OCI-LY7 (cell line): Measurements from ENCODE around the gene PKIB. TPM values are rescaled to one million over a fixed set of nuclear protein-coding genes. Genes with fewer than 3 reads are reported as not detected.

ENCODE experiments used
- BruUV-seq: library from RNA; stranded (reverse); fragments of 400-500 nt; replicated peaks from 2 replicates; lab custom pipeline; 2021; lab: Mats Ljungman, UMichigan
- CTCF ChIA-PET: fragments of 300-600 bp; sonication (Branson Sonifier 250); formaldehyde crosslinking; loops from one replicate; lab custom pipeline; 2022; ENCODE audit warnings: antibody characterized with exemption; ENCODE audit not compliant: unreplicated experiment; lab: Charles Lee
- POLR2A ChIA-PET: fragments of 300-600 bp; sonication (Branson Sonifier 250); formaldehyde crosslinking; loops from one replicate; lab custom pipeline; 2022; ENCODE audit warnings: antibody characterized with exemption; lab: Charles Lee
- DNase-seq: peaks from one replicate; pipeline ENCODE4 v3.0.0-alpha.2; 2015; ENCODE audit warnings: low spot score
- H2AFZ ChIP-seq: fragments of 200-600 bp; sonication (generic), shearing (Covaris generic); 2 replicates; pipeline ENCODE4 v1.6.1; 2014; ENCODE audit warnings: mild to moderate bottlenecking, antibody characterized with exemption, low read length, moderate library complexity
- H3K27ac ChIP-seq: fragments of 200-600 bp; sonication (generic); 2 replicates; pipeline ENCODE4 v1.5.1; 2014; ENCODE audit warnings: mixed run types, low read depth, mild to moderate bottlenecking, moderate library complexity, low read length, inconsistent platforms; ENCODE audit not compliant: poor library complexity, severe bottlenecking
- H3K36me3 ChIP-seq: fragments of 200-600 bp; sonication (generic); 2 replicates; pipeline ENCODE4 v1.6.1; 2014; ENCODE audit warnings: mild to moderate bottlenecking, antibody characterized with exemption, low read length, moderate library complexity, mixed read lengths; ENCODE audit not compliant: insufficient read depth
- H3K4me1 ChIP-seq: fragments of 200-600 bp; sonication (generic); 2 replicates; pipeline ENCODE4 v1.5.1; 2014; ENCODE audit warnings: mild to moderate bottlenecking, low read length; ENCODE audit not compliant: insufficient read depth, poor library complexity, severe bottlenecking
- H3K4me2 ChIP-seq: fragments of 200-600 bp; sonication (generic); 2 replicates; pipeline ENCODE4 v1.6.1; 2014; ENCODE audit warnings: mild to moderate bottlenecking, low read length
- H3K4me3 ChIP-seq: fragments of 200-600 bp; sonication (generic); 2 replicates; pipeline ENCODE4 v1.5.1; 2014; ENCODE audit warnings: mild to moderate bottlenecking, low read depth, low read length; ENCODE audit not compliant: poor library complexity, severe bottlenecking
- H3K79me2 ChIP-seq: fragments of 200-600 bp; sonication (generic); 2 replicates; pipeline ENCODE4 v1.6.1; 2016; ENCODE audit warnings: low read depth, mild to moderate bottlenecking, low read length, moderate library complexity, mixed read lengths; ENCODE audit not compliant: insufficient read depth
- H3K9me2 ChIP-seq: fragments of 200-600 bp; sonication (generic); 2 replicates; pipeline ENCODE4 v1.6.1; 2016; ENCODE audit warnings: mild to moderate bottlenecking, low read length, mixed read lengths; ENCODE audit not compliant: insufficient read depth
- H3K9me3 ChIP-seq: fragments of 200-600 bp; sonication (generic); 2 replicates; pipeline ENCODE4 v1.6.1; 2014; ENCODE audit warnings: mild to moderate bottlenecking, mixed run types, low read length, mixed read lengths
- H4K20me1 ChIP-seq: fragments of 200-600 bp; sonication (generic); 2 replicates; pipeline ENCODE4 v1.6.1; 2014; ENCODE audit warnings: mild to moderate bottlenecking, antibody characterized with exemption, low read length, moderate library complexity, mixed read lengths; ENCODE audit not compliant: insufficient read depth
- CTCF ChIP-seq: fragments of 200-600 bp; sonication (generic); conservative IDR thresholded peaks from 2 replicates; pipeline ENCODE4 v1.5.1; 2014; ENCODE audit warnings: mild to moderate bottlenecking, antibody characterized with exemption, low read length, moderate library complexity, mixed read lengths
- EZH2phosphoT487 ChIP-seq: fragments of 200-600 bp; sonication (generic); IDR thresholded peaks from 2 replicates; pipeline ENCODE4 v1.6.1; 2018; ENCODE audit warnings: low read depth, borderline replicate concordance, mild to moderate bottlenecking, mixed run types, antibody characterized with exemption, low read length, moderate library complexity, mixed read lengths
- intact Hi-C: fragments of 100-400 bp; cut with micrococcal nuclease; formaldehyde crosslinking; loops from one replicate; pipeline ENCODE4 v1.10.0; 2022; ENCODE audit not compliant: unreplicated experiment
- total RNA-seq, 2 experiments: library from RNA; depleted of rRNA in 1 of 2; stranded (reverse); fragments of >200 nt in 1 of 2; shearing (Covaris generic) in 1 of 2; gene quantifications; 2 replicates each; pipeline ENCODE4 v1.2.3, GENCODE V29; 2014 to 2022

Gene PKIB
- total RNA-seq, 2 experiments from 2014 or later: 0.46 TPM; not detected in 1

GRCh38 chr6:122715725-122716124 is 105.5 kb downstream of the PKIB start:
- H3K27ac ChIP-seq: no peak overlapping the region
- no TSS peak for BruUV-seq
- H3K4me1 ChIP-seq: no peaks in the 10 kb centered on the region
- H3K4me2 ChIP-seq: no peak overlapping the region
- H3K9me2 ChIP-seq: no peaks in the 10 kb centered on the region
- no peak overlapping the region for H2AFZ ChIP-seq
- no peak overlapping the region for H3K4me3 ChIP-seq
- POLR2A ChIA-PET: interaction anchor here (0.8 kb wide), 1 partner anchor 9 kb away, joined by 4 read pairs; no protein-coding TSS in a partner anchor
- CTCF ChIA-PET: no interaction called here
- no peaks in the 10 kb centered on the region for H4K20me1 ChIP-seq
- H3K36me3 ChIP-seq: no peaks in the 10 kb centered on the region
- no peaks in the 10 kb centered on the region for H3K79me2 ChIP-seq
- intact Hi-C loops: no loop called here
- DNase-seq: no peak
- H3K9me3 ChIP-seq: no peaks in the 10 kb centered on the region
- TF ChIP-seq CTCF (no peak), EZH2phosphoT487 (no peak)

- ChIA-PET POLR2A (no interaction called here), CTCF (no interaction called here)
- Histone ChIP-seq H3K4me2 (no peak overlapping the region), H3K9me3 (no peaks in the 10 kb centered on the region), H3K4me3 (no peak overlapping the region), H3K9me2 (no peaks in the 10 kb centered on the region), H3K36me3 (no peaks in the 10 kb centered on the region), H3K79me2 (no peaks in the 10 kb centered on the region), H4K20me1 (no peaks in the 10 kb centered on the region), H3K4me1 (no peaks in the 10 kb centered on the region), H2AFZ (no peak overlapping the region), H3K27ac (no peak overlapping the region)
- intact Hi-C loops: no loop called here
- TF ChIP-seq CTCF (no peak), EZH2phosphoT487 (no peak)
- DNase-seq: no peak
- no TSS peak for BruUV-seq
Measured at GRCh38 chr6:122717350-122717749, 107.1 kb downstream of the PKIB start.

DNA sequence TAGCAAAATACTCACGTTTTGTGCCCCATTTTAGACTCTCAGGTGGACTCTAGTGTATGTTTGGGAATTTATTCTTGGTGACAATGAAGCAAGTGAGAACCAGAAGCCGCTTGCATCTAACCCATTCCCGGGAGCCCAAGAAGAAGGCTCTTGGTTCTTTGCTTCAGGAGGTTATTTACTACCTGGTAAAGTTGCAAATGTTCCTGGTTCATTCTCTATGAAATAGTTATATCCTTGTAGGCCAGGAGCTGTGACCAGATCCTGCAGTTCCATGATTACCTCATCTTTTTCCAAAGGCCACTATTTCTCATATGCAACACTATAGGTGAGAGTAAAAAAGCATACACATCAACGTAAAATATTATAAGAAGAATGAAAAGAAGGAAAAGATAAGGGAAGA is 108.4 kb downstream of the PKIB start:
- H3K4me3 ChIP-seq: no peak overlapping the region
- H4K20me1 ChIP-seq: no peaks in the 10 kb centered on the region
- no TSS peak for BruUV-seq
- H3K4me2 ChIP-seq: no peak overlapping the region
- no peak overlapping the region for H3K27ac ChIP-seq
- TF ChIP-seq CTCF (no peak), EZH2phosphoT487 (no peak)
- no peaks in the 10 kb centered on the region for H3K4me1 ChIP-seq
- ChIA-PET CTCF (no interaction called here), POLR2A (interaction anchor here (0.7 kb wide), 1 partner anchor 160 kb away, joined by 3 read pairs; no protein-coding TSS in a partner anchor)
- no peaks in the 10 kb centered on the region for H3K9me2 ChIP-seq
- no peaks in the 10 kb centered on the region for H3K9me3 ChIP-seq
- intact Hi-C loops: no loop called here
- H2AFZ ChIP-seq: no peak overlapping the region
- no peaks in the 10 kb centered on the region for H3K36me3 ChIP-seq
- DNase-seq: no peak
- no peaks in the 10 kb centered on the region for H3K79me2 ChIP-seq
